HG02759 (cell line): Measurements from ENCODE around the gene REST.
"Not testable (repeated sequence)": the region's sequence is repeated elsewhere in the genome, so short reads cannot be mapped to it uniquely, and the experiment has no call there.

Experiments
- ATAC-seq: cut with Tn5 transposase; IDR thresholded peaks from one replicate; pipeline ENCODE4 v1.9.1; 2021; ENCODE audit warnings: mild to moderate bottlenecking, moderate library complexity; ENCODE audit not compliant: unreplicated experiment

Gene REST

GRCh38 chr4:56909086-56909894, 1.6 kb downstream of the REST start:
- peak; percentile 31 for ATAC-seq

- ATAC-seq = no peak
These were observed 2.7 kb downstream of the REST start for GRCh38 chr4:56910172-56910967.

GRCh38 chr4:56914336-56914735, 6.6 kb downstream of the REST start:
- no peak for ATAC-seq

- ATAC-seq = not testable (repeated sequence)
These were observed 7.3 kb downstream of the REST start for GRCh38 chr4:56914977-56915376.

GRCh38 chr4:56927196-56927595, 19.5 kb downstream of the REST start:
- ATAC-seq = no peak

GRCh38 chr4:56930638-56931037, 22.9 kb downstream of the REST start:
- ATAC-seq = no peak

- ATAC-seq = no peak
These were observed 24.2 kb downstream of the REST start for GRCh38 chr4:56931924-56932323.

- no peak for ATAC-seq
These were observed 29.6 kb downstream of the REST start for GRCh38 chr4:56937262-56937661.

GRCh38 chr4:56939826-56940225, 32.1 kb downstream of the REST start:
- ATAC-seq = not testable (repeated sequence)

GRCh38 chr4:56940403-56940802, 32.7 kb downstream of the REST start:
- ATAC-seq = no peak

GRCh38 chr4:56940971-56941370, 33.3 kb downstream of the REST start:
- ATAC-seq = no peak

- ATAC-seq = no peak
These were observed 33.7 kb downstream of the REST start for GRCh38 chr4:56941403-56941802.

- no peak for ATAC-seq
These were observed 46.2 kb downstream of the REST start for GRCh38 chr4:56953680-56954520.

- ATAC-seq = no peak
These were observed 50.4 kb downstream of the REST start for GRCh38 chr4:56958111-56958517.

- no peak for ATAC-seq
These were observed 51.4 kb downstream of the REST start for GRCh38 chr4:56959100-56959499.

GRCh38 chr4:56961107-56961500, 53.4 kb downstream of the REST start:
- no peak for ATAC-seq

- ATAC-seq = no peak
These were observed 63.7 kb downstream of the REST start for GRCh38 chr4:56971383-56971782.

- no peak for ATAC-seq
These were observed 64.7 kb downstream of the REST start for GRCh38 chr4:56972389-56972788.

GRCh38 chr4:56972809-56973208, 65.1 kb downstream of the REST start:
- ATAC-seq = no peak

GRCh38 chr4:56973336-56973735, 65.6 kb downstream of the REST start:
- no peak for ATAC-seq

- no peak for ATAC-seq
These were observed 68.7 kb downstream of the REST start for GRCh38 chr4:56976283-56976836.
